Suprapubic skin (tissue), 4 donors: Measurements from ENCODE around the gene RASL10A. TPM values are rescaled to one million over a fixed set of nuclear protein-coding genes. Genes with fewer than 3 reads are reported as not detected.

ENCODE experiments used
- DNase-seq, 2 donors: peaks; one replicate each; pipeline ENCODE4 v3.0.0-alpha.2; 2019; ENCODE audit warnings: low spot score in 2 of 2
- H3K27ac ChIP-seq: fragments of 200-600 bp; sonication (generic); one replicate; pipeline ENCODE4 v1.5.1; 2019
- H3K27me3 ChIP-seq: fragments of 200-600 bp; sonication (generic); one replicate; pipeline ENCODE4 v1.5.1; 2019
- H3K36me3 ChIP-seq: fragments of 200-600 bp; sonication (generic); one replicate; pipeline ENCODE4 v1.5.1; 2019
- H3K4me1 ChIP-seq: fragments of 200-600 bp; sonication (generic); one replicate; pipeline ENCODE4 v1.5.1; 2019
- H3K4me3 ChIP-seq: fragments of 200-600 bp; sonication (generic); one replicate; pipeline ENCODE4 v1.5.1; 2019; ENCODE audit warnings: mild to moderate bottlenecking
- H3K9me3 ChIP-seq: fragments of 200-600 bp; sonication (generic); one replicate; pipeline ENCODE4 v1.5.1; 2019
- EP300 ChIP-seq: sonication (generic); formaldehyde crosslinking; IDR thresholded peaks from one replicate; pipeline ENCODE4 v1.6.1; 2017; ENCODE audit warnings: antibody characterized with exemption
- POLR2A ChIP-seq, 2 donors: fragments of 450-650 bp; IDR thresholded peaks; one replicate each; pipeline ENCODE4 v1.6.1; 2017; ENCODE audit warnings: antibody characterized with exemption in 2 of 2, mild to moderate bottlenecking in 2 of 2, moderate library complexity in 2 of 2
- POLR2AphosphoS5 ChIP-seq, 3 donors: sonication (generic); formaldehyde crosslinking; IDR thresholded peaks; one replicate each; pipeline ENCODE4 v1.6.1; 2017; ENCODE audit warnings: antibody characterized with exemption in 3 of 3
- WGBS: methylation state at CpG from one replicate; pipeline ENCODE4 v1.1.5; 2018; 5-methylcytosine and 5-hydroxymethylcytosine counted together
- total RNA-seq, 4 donors: library from RNA; depleted of rRNA; stranded (reverse); fragments of >200 nt; gene quantifications; one replicate each; pipeline ENCODE4 v1.1.0, GENCODE V29; 2016
- TF ChIP-seq, protein P1 (sequence below), 2 donors: fragments of 200-600 bp in 1 of 2; fragments of 450-650 bp in 1 of 2; sonication (generic) in 1 of 2; IDR thresholded peaks; one replicate each; pipeline ENCODE4 v1.5.1; 2016 to 2019; ENCODE audit warnings: antibody characterized with exemption in 2 of 2, mild to moderate bottlenecking in 1 of 2, moderate library complexity in 1 of 2

The RASL10A gene
- total RNA-seq, 4 donors from 2014 or later = 0.34 to 1.7 (median 0.95) TPM

GRCh38 chr22:29342177-29342576 lies 26.7 kb upstream of the RASL10A start:
- TF ChIP-seq EP300 (no peak), POLR2A (IDR thresholded peaks at IDR 0.05) (no peak), POLR2AphosphoS5 (IDR thresholded peaks at IDR 0.05) (no peak)
- TF ChIP-seq, protein P1, sequence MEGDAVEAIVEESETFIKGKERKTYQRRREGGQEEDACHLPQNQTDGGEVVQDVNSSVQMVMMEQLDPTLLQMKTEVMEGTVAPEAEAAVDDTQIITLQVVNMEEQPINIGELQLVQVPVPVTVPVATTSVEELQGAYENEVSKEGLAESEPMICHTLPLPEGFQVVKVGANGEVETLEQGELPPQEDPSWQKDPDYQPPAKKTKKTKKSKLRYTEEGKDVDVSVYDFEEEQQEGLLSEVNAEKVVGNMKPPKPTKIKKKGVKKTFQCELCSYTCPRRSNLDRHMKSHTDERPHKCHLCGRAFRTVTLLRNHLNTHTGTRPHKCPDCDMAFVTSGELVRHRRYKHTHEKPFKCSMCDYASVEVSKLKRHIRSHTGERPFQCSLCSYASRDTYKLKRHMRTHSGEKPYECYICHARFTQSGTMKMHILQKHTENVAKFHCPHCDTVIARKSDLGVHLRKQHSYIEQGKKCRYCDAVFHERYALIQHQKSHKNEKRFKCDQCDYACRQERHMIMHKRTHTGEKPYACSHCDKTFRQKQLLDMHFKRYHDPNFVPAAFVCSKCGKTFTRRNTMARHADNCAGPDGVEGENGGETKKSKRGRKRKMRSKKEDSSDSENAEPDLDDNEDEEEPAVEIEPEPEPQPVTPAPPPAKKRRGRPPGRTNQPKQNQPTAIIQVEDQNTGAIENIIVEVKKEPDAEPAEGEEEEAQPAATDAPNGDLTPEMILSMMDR (IDR thresholded peaks at IDR 0.05) = no peak
- WGBS = 90% methylated on average over 6 of the region's 6 CpGs
- Histone ChIP-seq H3K27me3 (no peaks in the 10 kb centered on the region), H3K4me3 (no peak overlapping the region), H3K36me3 (peaks cover 84% of the 10 kb centered on the region), H3K9me3 (no peaks in the 10 kb centered on the region), H3K4me1 (peaks cover 33% of the 10 kb centered on the region), H3K27ac (no peak overlapping the region)
- peak in 1 of 2 donors; percentile 52 for DNase-seq

DNA sequence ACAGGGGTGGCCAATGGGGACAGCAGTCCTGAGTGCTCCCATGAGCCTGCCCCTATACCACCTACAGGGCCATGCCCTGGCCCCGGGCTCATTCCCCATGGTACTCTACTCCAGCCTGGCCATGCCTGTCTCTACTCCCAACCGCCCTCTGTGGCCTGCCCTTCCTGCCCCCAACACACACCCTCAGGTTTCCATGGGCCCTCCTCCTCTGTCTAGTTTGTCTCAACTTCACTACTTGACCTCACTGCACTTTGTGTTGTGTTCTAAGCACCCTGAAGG lies 26.3 kb upstream of the RASL10A start:
- no peak for DNase-seq
- peaks cover 34% of the 10 kb centered on the region for H3K4me1 ChIP-seq
- no peak overlapping the region for H3K27ac ChIP-seq
- whole genome bisulfite sequencing = 100% methylated on average over 2 of the region's 2 CpGs
- TF ChIP-seq, protein P1 (IDR thresholded peaks at IDR 0.05) = no peak
- TF ChIP-seq EP300 (no peak), POLR2A (IDR thresholded peaks at IDR 0.05) (no peak), POLR2AphosphoS5 (IDR thresholded peaks at IDR 0.05) (no peak)
- no peaks in the 10 kb centered on the region for H3K27me3 ChIP-seq
- H3K36me3 ChIP-seq = peaks cover 84% of the 10 kb centered on the region
- H3K9me3 ChIP-seq = no peaks in the 10 kb centered on the region
- no peak overlapping the region for H3K4me3 ChIP-seq

DNA sequence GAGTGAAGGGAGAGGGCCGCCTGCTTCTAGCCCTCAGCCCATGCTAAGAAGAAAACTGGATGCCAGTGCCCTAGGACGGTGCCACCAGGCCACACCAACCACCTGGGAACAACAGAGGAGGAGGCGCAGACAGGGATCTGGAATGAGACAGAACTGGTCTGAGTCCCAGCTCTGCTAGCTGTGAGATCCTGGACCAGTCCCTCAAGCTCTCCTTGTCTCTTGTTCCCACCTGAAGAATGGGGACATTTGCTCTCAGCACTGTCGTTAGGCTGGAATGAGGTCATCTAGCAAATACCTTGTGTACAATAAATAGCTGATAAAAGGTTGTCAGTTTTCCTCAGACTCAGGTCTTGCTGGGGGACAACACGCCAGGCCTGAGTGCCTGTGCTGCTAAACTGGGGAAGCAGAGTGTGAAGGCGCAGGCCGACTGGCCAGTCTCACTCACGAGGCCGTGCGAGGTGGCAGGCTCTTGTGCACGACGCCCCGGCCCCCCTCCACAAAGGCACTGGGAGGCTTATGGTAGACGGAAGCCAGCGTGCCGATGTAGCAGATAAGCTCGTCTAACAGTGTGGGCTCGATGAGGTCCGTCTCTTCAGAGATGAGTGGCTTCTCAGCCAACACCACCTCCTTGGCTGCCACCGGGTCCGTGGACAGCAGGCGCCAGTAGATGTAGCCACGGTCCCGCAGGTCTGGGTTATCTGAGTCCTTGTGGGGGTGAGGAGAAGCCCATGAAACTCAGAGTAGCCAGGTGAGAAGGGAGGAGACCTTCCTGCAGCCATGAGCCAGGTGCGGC lies 25.8 kb upstream of the RASL10A start:
- Histone ChIP-seq H3K27me3 (no peaks in the 10 kb centered on the region), H3K27ac (no peak overlapping the region), H3K9me3 (no peaks in the 10 kb centered on the region), H3K36me3 (peaks cover 84% of the 10 kb centered on the region), H3K4me1 (peaks cover 30% of the 10 kb centered on the region), H3K4me3 (no peak overlapping the region)
- WGBS = 94% methylated on average over 19 of the region's 25 CpGs
- TF ChIP-seq POLR2A (IDR thresholded peaks at IDR 0.05) (no peak), EP300 (no peak), POLR2AphosphoS5 (IDR thresholded peaks at IDR 0.05) (no peak)
- TF ChIP-seq, protein P1 (IDR thresholded peaks at IDR 0.05) = no peak
- no peak for DNase-seq

GRCh38 chr22:29340566-29340965 lies 25.1 kb upstream of the RASL10A start:
- TF ChIP-seq, protein P1 (IDR thresholded peaks at IDR 0.05) = no peak
- H3K4me1 ChIP-seq = peaks cover 28% of the 10 kb centered on the region
- no CpG with 5 or more reads among the region's 8 CpGs for WGBS

DNA sequence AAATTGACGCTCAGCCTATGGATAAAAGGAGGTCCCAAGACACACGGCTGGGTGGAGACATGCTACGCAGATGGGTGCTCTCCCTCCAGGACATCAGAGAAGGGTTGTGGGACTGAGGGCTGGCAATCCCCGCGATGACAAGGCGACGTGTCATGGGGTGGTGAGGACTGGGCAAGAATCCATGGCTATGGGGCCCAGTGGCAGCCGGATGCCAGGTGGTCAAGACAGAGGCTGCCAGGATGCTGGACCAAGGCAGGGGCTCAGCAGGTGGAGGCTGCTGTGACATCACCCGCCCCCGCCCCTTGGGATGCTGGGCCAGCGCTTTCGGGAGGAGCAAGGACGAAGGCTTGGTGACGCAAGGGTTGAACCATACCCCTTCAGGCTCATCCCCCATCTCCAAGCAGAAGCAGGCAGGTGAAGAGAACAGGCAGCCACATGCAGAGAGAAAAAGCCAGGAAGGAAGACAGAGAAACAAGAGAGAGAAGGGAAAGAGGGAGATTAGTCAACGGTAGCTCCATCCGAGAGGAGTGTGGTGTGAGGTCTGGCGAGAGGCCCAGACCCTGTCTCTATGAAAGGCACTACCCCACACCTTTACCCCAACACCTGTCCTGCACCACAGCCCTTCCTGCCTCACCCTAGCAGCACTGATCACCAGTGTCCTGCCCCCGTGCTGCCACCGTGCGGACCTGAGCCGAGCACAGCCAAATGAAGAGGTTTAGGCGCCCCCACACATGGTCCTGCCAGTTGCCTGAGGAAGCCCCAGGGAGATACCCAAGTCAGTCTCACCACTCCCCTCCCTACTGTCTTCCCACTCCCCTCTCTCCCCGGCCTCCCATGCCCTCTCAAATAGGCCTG lies 24.1 kb upstream of the RASL10A start:
- DNase-seq = no peak
- H3K4me3 ChIP-seq = no peak overlapping the region
- no peaks in the 10 kb centered on the region for H3K9me3 ChIP-seq
- TF ChIP-seq, protein P1 (IDR thresholded peaks at IDR 0.05) = no peak
- TF ChIP-seq POLR2A (IDR thresholded peaks at IDR 0.05) = no peak
- no peak for TF ChIP-seq EP300
- TF ChIP-seq POLR2AphosphoS5 (IDR thresholded peaks at IDR 0.05) = no peak
- peaks cover 28% of the 10 kb centered on the region for H3K4me1 ChIP-seq
- 87% methylated on average over 23 of the region's 23 CpGs for WGBS
- H3K27me3 ChIP-seq = no peaks in the 10 kb centered on the region
- no peak overlapping the region for H3K27ac ChIP-seq
- peaks cover 86% of the 10 kb centered on the region for H3K36me3 ChIP-seq

More at GRCh38 chr22:29340566-29340965, 25.1 kb upstream of the RASL10A start:
- no peaks in the 10 kb centered on the region for H3K27me3 ChIP-seq
- no peak for DNase-seq
- H3K9me3 ChIP-seq = no peaks in the 10 kb centered on the region
- no peak overlapping the region for H3K4me3 ChIP-seq
- H3K36me3 ChIP-seq = peaks cover 84% of the 10 kb centered on the region
- no peak overlapping the region for H3K27ac ChIP-seq
